HG03457 (cell line): ENCODE results near the gene PCDHA1.

Source experiments
- ATAC-seq: cut with Tn5 transposase; IDR thresholded peaks from one replicate; pipeline ENCODE4 v1.9.1; 2021; ENCODE audit warnings: moderate number of reproducible peaks; ENCODE audit not compliant: unreplicated experiment

PCDHA1 gene

GRCh38 chr5:140916325-140916724, 130.4 kb downstream of the PCDHA1 start:
- no peak for ATAC-seq

- no peak for ATAC-seq
These were observed 137.7 kb downstream of the PCDHA1 start for GRCh38 chr5:140923601-140924000.

- no peak for ATAC-seq
These were observed 140.0 kb downstream of the PCDHA1 start, which contains the start of gene PCDHAC1 for GRCh38 chr5:140925806-140926442. Gene PCDHAC1, plus strand, starts transcription at chr5:140926299. Its CDS starts 594 bp downstream, at chr5:140926893.

- ATAC-seq, result no peak
These were observed 140.7 kb downstream of the PCDHA1 start for GRCh38 chr5:140926443-140927227.

GRCh38 chr5:140927228-140927573, 141.3 kb downstream of the PCDHA1 start:
- ATAC-seq, result no peak

- ATAC-seq, result no peak
These were observed 149.1 kb downstream of the PCDHA1 start for GRCh38 chr5:140934964-140935606.

GRCh38 chr5:140946578-140946977, 160.6 kb downstream of the PCDHA1 start:
- no peak for ATAC-seq

GRCh38 chr5:140951636-140952035, 165.7 kb downstream of the PCDHA1 start:
- ATAC-seq, result no peak

GRCh38 chr5:140953234-140953633, 167.3 kb downstream of the PCDHA1 start:
- no peak for ATAC-seq

GRCh38 chr5:140962190-140962589, 176.2 kb downstream of the PCDHA1 start:
- no peak for ATAC-seq

GRCh38 chr5:140964356-140964755, 178.4 kb downstream of the PCDHA1 start:
- ATAC-seq, result no peak

GRCh38 chr5:140965905-140966292, 180.0 kb downstream of the PCDHA1 start:
- ATAC-seq, result no peak

GRCh38 chr5:140966293-140967225, 180.6 kb downstream of the PCDHA1 start, which contains the start of gene PCDHAC2:
Gene PCDHAC2, plus strand, starts transcription at chr5:140966476. Its CDS starts 291 bp downstream, at chr5:140966767.
- no peak for ATAC-seq

GRCh38 chr5:140967226-140967893, 181.4 kb downstream of the PCDHA1 start:
- ATAC-seq, result no peak

- no peak for ATAC-seq
These were observed 183.9 kb downstream of the PCDHA1 start for GRCh38 chr5:140969880-140970279.

GRCh38 chr5:140973550-140973949, 187.6 kb downstream of the PCDHA1 start:
- ATAC-seq, result no peak

- ATAC-seq, result no peak
These were observed 191.1 kb downstream of the PCDHA1 start for GRCh38 chr5:140977003-140977402.

GRCh38 chr5:140978260-140978659, 192.3 kb downstream of the PCDHA1 start:
- no peak for ATAC-seq

GRCh38 chr5:140978983-140979382, 193.0 kb downstream of the PCDHA1 start:
- ATAC-seq, result no peak

- no peak for ATAC-seq
These were observed 196.3 kb downstream of the PCDHA1 start for GRCh38 chr5:140982083-140982716.
